Measurements from ENCODE around the gene ADSS2.

ADSS2 gene

GRCh38 chr1:244362476-244362875 is 89.2 kb downstream of the ADSS2 start:
- DNase-seq = no peak

DNA sequence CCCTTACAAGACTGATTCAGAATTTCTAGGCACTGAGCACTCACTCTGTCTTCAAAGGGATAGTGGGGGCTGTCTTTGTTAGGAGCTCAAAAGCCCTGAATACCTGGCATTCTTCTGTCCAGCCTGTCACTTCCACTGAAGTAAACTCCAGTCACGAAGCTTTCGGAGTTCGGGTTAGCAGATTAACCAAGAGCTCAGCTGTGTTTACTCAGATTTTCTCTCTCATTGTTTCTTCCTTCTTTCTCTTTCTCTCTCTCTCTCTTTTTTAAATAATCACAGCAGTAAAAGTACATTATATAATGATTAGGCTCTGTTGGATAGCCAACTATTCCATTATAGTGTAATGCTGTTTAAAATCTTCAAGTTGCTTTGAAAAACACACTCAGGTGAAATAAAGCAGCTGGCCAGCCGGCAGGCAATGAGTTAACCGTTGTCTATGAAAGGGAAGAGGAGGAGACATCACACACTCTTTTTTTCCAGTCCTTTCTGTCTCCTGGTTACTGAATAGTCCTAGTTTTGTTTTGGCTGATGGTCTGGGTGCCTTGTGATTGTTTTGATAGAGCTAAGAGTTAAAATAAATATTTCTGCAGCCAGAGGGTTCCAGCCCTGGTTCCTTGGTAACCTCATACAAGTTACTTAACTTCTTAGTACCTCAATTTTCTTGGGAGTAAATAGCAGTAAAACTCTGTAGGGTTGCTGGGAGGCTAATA is 89.8 kb downstream of the ADSS2 start:
- no peak for DNase-seq

Data from NCI-H2029 treated with DMSO at 0.1 percent for 48 hours (cell line).